ENCODE results near the gene MYH6. TPM values are rescaled to one million over a fixed set of nuclear protein-coding genes. Genes with fewer than 3 reads are reported as not detected.

The MYH6 gene
- polyA plus RNA-seq, 1 experiment: not detected

- POLR2A ChIA-PET: no interaction called here
- no peak for DNase-seq (ENCODE audit: low read depth, low spot score)
- CTCF ChIA-PET: interaction anchor here (2.6 kb wide), 1 partner anchor 22 kb away, joined by 8 read pairs; no protein-coding TSS in a partner anchor
- Histone ChIP-seq H3K27me3 (ENCODE audit: control insufficient read depth, insufficient read depth, low read length) (no peaks in the 10 kb centered on the region), H3K4me3 (ENCODE audit: low read depth, low read length) (no peak overlapping the region), H3K9me3 (ENCODE audit: control insufficient read depth, insufficient read depth, low read length) (no peaks in the 10 kb centered on the region), H3K27ac (ENCODE audit: low read depth, low read length) (peak overlapping the region; percentile 11)
- TF ChIP-seq CTCF (IDR thresholded peaks at IDR 0.05; ENCODE audit: low read depth, low read length): no peak
Measured at GRCh38 chr14:23358042-23358441, 50.0 kb downstream of the MYH6 start.

- no peaks in the 10 kb centered on the region for H3K27me3 ChIP-seq (ENCODE audit: control insufficient read depth, insufficient read depth, low read length)
- H3K4me3 ChIP-seq (ENCODE audit: low read depth, low read length): no peak overlapping the region
- no peak overlapping the region for H3K27ac ChIP-seq (ENCODE audit: low read depth, low read length)
- CTCF ChIA-PET: interaction anchor here (2.6 kb wide), 1 partner anchor 23 kb away, joined by 8 read pairs; no protein-coding TSS in a partner anchor
- no peak for DNase-seq (ENCODE audit: low read depth, low spot score)
- POLR2A ChIA-PET: no interaction called here
- no peaks in the 10 kb centered on the region for H3K9me3 ChIP-seq (ENCODE audit: control insufficient read depth, insufficient read depth, low read length)
- no peak for TF ChIP-seq CTCF (IDR thresholded peaks at IDR 0.05; ENCODE audit: low read depth, low read length)
Measured at GRCh38 chr14:23357261-23357660, 50.8 kb downstream of the MYH6 start.

- H3K27me3 ChIP-seq (ENCODE audit: control insufficient read depth, insufficient read depth, low read length): no peaks in the 10 kb centered on the region
- TF ChIP-seq CTCF (IDR thresholded peaks at IDR 0.05; ENCODE audit: low read depth, low read length): no peak
- CTCF ChIA-PET: interaction anchor here (2.6 kb wide), 1 partner anchor 24 kb away, joined by 8 read pairs; no protein-coding TSS in a partner anchor
- no peaks in the 10 kb centered on the region for H3K9me3 ChIP-seq (ENCODE audit: control insufficient read depth, insufficient read depth, low read length)
- no peak for DNase-seq (ENCODE audit: low read depth, low spot score)
- H3K27ac ChIP-seq (ENCODE audit: low read depth, low read length): no peak overlapping the region
- POLR2A ChIA-PET: no interaction called here
- H3K4me3 ChIP-seq (ENCODE audit: low read depth, low read length): no peak overlapping the region
Measured at GRCh38 chr14:23356662-23357061, 51.4 kb downstream of the MYH6 start.

GRCh38 chr14:23355871-23356435 lies 52.1 kb downstream of the MYH6 start:
- no peak for DNase-seq (ENCODE audit: low read depth, low spot score)
- no peaks in the 10 kb centered on the region for H3K9me3 ChIP-seq (ENCODE audit: control insufficient read depth, insufficient read depth, low read length)
- ChIA-PET POLR2A (no interaction called here), CTCF (interaction anchor here (2.6 kb wide), 1 partner anchor 24 kb away, joined by 8 read pairs; no protein-coding TSS in a partner anchor)
- no peak overlapping the region for H3K4me3 ChIP-seq (ENCODE audit: low read depth, low read length)
- no peaks in the 10 kb centered on the region for H3K27me3 ChIP-seq (ENCODE audit: control insufficient read depth, insufficient read depth, low read length)
- no peak for TF ChIP-seq CTCF (IDR thresholded peaks at IDR 0.05; ENCODE audit: low read depth, low read length)
- no peak overlapping the region for H3K27ac ChIP-seq (ENCODE audit: low read depth, low read length)

GRCh38 chr14:23354990-23355389 lies 53.1 kb downstream of the MYH6 start:
- no peaks in the 10 kb centered on the region for H3K9me3 ChIP-seq (ENCODE audit: control insufficient read depth, insufficient read depth, low read length)
- H3K27ac ChIP-seq (ENCODE audit: low read depth, low read length): no peak overlapping the region
- no peaks in the 10 kb centered on the region for H3K27me3 ChIP-seq (ENCODE audit: control insufficient read depth, insufficient read depth, low read length)
- DNase-seq (ENCODE audit: low read depth, low spot score): no peak
- TF ChIP-seq CTCF (IDR thresholded peaks at IDR 0.05; ENCODE audit: low read depth, low read length): no peak
- POLR2A ChIA-PET: no interaction called here
- no peak overlapping the region for H3K4me3 ChIP-seq (ENCODE audit: low read depth, low read length)
- CTCF ChIA-PET: interaction anchor here (3.7 kb wide), 1 partner anchor 25 kb away, joined by 12 read pairs; no protein-coding TSS in a partner anchor
